GM13976 (cell line): ENCODE measurements around the gene MEF2B.

Experiments used
- DNase-seq: peaks from one replicate; pipeline ENCODE4 v3.0.0; 2012; ENCODE audit warnings: low spot score
- CTCF ChIP-seq: IDR thresholded peaks from 2 replicates; pipeline ENCODE4 v1.5.1; 2012; ENCODE audit warnings: borderline replicate concordance, mild to moderate bottlenecking; ENCODE audit not compliant: insufficient read depth; ENCODE audit errors: extremely low read depth, missing control alignments, control extremely low read depth
- in situ Hi-C: fragments of 300-500 bp; cut with MboI; formaldehyde crosslinking; loops from one replicate; pipeline ENCODE4 v1.12.0; 2022; ENCODE audit warnings: low sequenced_read_pairs, mixed read lengths, inconsistent platforms; ENCODE audit not compliant: unreplicated experiment

Gene MEF2B

GRCh38 chr19:19098703-19099632 lies 71.1 kb downstream of the MEF2B start:
- no peak for TF ChIP-seq CTCF
- no peak for DNase-seq
- in situ Hi-C loops = no loop called here

GRCh38 chr19:19098084-19098702 lies 71.9 kb downstream of the MEF2B start:
- in situ Hi-C loops = no loop called here
- no peak for TF ChIP-seq CTCF
- DNase-seq = no peak

GRCh38 chr19:19096641-19097627 lies 73.1 kb downstream of the MEF2B start:
- no peak for TF ChIP-seq CTCF
- in situ Hi-C loops = no loop called here
- DNase-seq = no peak

- in situ Hi-C loops = no loop called here
- TF ChIP-seq CTCF = no peak
- no peak for DNase-seq
Measured at GRCh38 chr19:19095691-19096090, 74.4 kb downstream of the MEF2B start.
